ENCODE measurements around the gene CLEC9A. TPM values are rescaled to one million over a fixed set of nuclear protein-coding genes. Genes with fewer than 3 reads are reported as not detected.

CLEC9A gene
- total RNA-seq = 0.93 TPM

DNA sequence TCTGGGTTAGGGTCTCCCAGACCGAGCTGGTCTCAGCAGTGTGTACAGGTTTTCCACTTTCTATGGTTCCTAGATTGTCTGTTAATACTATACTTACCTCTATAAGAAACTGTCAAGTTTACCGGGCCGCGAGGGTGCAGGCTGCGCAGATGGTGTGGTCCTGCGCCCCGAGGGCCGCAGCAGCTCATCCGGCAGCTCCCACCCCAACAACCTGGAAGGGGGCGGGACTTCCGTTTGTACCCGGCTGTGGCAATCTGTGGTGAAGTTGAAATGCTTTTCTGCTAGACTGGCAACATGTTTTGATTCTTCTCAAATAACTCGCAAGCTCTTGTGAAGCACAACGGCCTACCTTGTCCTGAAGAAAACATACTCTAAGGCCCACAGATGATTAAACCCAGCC is at the start of gene CLEC9A:
TSS of gene CLEC9A (plus strand) at position 237 of the 400 bp plus-strand sequence. CDS start 22,006 bp downstream, outside the sequence.

DNA sequence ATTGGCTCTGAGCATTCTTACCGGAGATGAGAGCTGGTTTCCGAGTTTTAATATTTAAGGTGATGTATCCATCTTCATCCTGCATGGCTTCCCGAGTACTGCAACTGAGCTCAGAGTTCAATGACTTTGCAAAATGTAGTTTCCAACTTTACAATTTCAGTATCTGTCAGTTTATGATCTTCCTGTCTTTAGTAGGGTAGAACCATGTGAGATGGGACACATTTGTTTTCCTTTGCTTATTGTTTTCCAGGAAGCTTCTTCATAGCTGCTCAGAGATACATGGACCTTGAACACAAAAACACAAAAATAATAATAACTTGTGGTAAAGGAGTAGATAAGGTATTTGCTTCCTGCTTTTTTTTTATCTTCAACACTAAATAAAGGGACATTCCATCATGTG is 31.5 kb upstream of the CLEC9A start, which contains the start of gene CLEC1B:
TSS of gene CLEC1B (minus strand) at position 106 of the 400 bp plus-strand sequence. CDS start at position 85, 21 bp downstream.

DNA sequence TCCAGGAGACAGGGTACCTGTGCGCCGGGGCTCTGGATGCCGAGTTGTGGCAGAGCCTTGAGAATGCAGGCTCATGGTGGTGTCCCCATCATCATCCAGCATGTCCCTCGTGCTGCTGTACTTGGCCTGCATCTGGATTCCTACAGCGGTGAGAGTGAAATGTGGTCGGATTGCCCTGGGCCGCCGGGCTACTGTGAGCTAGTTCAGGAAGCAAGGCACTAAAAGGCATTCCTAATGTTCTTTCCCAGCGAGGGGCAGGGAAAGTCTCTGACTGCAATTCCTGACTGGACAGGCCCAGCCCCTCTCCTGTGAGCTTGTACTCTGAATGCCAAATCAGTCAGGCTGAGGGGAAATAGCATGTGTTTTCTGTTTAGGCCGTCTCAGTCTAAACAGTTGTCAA is 68.3 kb downstream of the CLEC9A start, which contains the start of gene CLEC1A:
TSS of gene CLEC1A (minus strand) at position 195 of the 400 bp plus-strand sequence. CDS start at position 132, 63 bp downstream.

Other genes with a start within 250 kb of the CLEC9A start
- gene KLRF1, start 203.2 kb upstream of the CLEC9A start, total RNA-seq = 0.70 TPM
- 15.9 TPM for gene CLEC2B, start 161.3 kb upstream of the CLEC9A start, total RNA-seq
- not detected for gene KLRF2, start 149.2 kb upstream of the CLEC9A start, total RNA-seq
- gene CLEC2A, start 98.3 kb upstream of the CLEC9A start, total RNA-seq = not detected
- 5.2 TPM for gene CLEC12A, start 59.3 kb upstream of the CLEC9A start, total RNA-seq
- gene CLEC1B, start 31.6 kb upstream of the CLEC9A start, total RNA-seq = 1.1 TPM
- 0.88 TPM for gene CLEC12B, start 20.1 kb upstream of the CLEC9A start, total RNA-seq
- gene CLEC1A, start 68.3 kb downstream of the CLEC9A start, total RNA-seq = 6.1 TPM
- gene CLEC7A, start 99.5 kb downstream of the CLEC9A start, total RNA-seq = 4.7 TPM
- gene OLR1, start 141.4 kb downstream of the CLEC9A start, total RNA-seq = 3.0 TPM
- 127 TPM for gene TMEM52B, start 148.3 kb downstream of the CLEC9A start, total RNA-seq
- 93.0 TPM for gene GABARAPL1, start 182.2 kb downstream of the CLEC9A start, total RNA-seq